PFSK-1 (cell line): ENCODE measurements around the gene RECQL5.

Experiments used
- FOXP2 ChIP-seq: optimal IDR thresholded peaks from 2 replicates; pipeline ENCODE3; 2011; ENCODE audit warnings: borderline replicate concordance, control low read depth, inconsistent platforms; ENCODE audit not compliant: insufficient read depth; ENCODE audit errors: extremely low read length, extremely low read depth
- POLR2AphosphoS5 ChIP-seq: IDR thresholded peaks from 2 replicates; pipeline ENCODE4 v1.6.1; 2012; ENCODE audit warnings: low read depth, mild to moderate bottlenecking, control low read depth, low read length, moderate library complexity
- SIN3A ChIP-seq: IDR thresholded peaks from 2 replicates; pipeline ENCODE4 v1.6.1; 2012; ENCODE audit warnings: mild to moderate bottlenecking, low read length, moderate library complexity, borderline replicate concordance; ENCODE audit not compliant: insufficient read depth
- TAF1 ChIP-seq: IDR thresholded peaks from 2 replicates; pipeline ENCODE4 v1.6.1; 2012; ENCODE audit warnings: low read length, control low read depth, borderline replicate concordance; ENCODE audit not compliant: insufficient read depth
- TF ChIP-seq, protein P1 (sequence below), 2 experiments: IDR thresholded peaks; 2 replicates each; pipeline versions ENCODE4 v1.6.1 to v1.8.0; 2011 to 2012; ENCODE audit warnings: low read depth in 2 of 2, low read length in 2 of 2, control low read depth in 1 of 2, inconsistent platforms in 1 of 2, mild to moderate bottlenecking in 1 of 2, moderate library complexity in 1 of 2; ENCODE audit not compliant: insufficient read depth in 1 of 2

The RECQL5 gene

DNA sequence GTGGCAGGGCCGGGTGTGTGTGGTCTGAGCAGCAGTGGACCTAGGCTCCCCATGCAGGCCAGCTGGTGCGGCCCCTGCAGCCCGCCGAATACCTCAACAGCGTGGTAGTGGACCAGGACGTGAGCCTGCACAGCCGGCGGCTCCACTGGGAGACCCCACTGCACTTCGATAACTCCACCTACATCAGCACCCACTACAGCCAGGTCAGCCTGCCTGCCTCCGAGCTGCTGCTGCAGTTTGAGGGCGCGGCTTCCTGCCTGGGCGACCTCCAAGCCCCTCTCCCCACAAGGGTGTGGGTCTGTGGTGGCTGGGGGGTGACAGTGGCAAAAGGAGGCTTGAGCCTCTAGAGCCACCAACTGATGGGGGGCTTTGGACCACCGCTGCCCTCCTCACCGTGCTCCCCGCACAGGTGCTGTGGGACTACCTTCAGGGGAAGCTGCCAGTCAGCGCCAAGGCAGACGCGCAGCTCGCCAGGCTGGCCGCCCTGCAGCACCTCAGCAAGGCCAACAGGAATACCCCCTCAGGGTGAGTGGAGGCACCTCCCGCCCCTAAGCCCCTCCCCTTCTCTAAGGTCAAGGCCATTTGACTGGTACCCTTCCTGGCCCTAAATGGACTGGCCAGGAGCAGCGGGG lies 42.1 kb downstream of the RECQL5 start:
- TF ChIP-seq POLR2AphosphoS5 (no peak), SIN3A (no peak), TAF1 (no peak), FOXP2 (no peak)
- TF ChIP-seq, protein P1, sequence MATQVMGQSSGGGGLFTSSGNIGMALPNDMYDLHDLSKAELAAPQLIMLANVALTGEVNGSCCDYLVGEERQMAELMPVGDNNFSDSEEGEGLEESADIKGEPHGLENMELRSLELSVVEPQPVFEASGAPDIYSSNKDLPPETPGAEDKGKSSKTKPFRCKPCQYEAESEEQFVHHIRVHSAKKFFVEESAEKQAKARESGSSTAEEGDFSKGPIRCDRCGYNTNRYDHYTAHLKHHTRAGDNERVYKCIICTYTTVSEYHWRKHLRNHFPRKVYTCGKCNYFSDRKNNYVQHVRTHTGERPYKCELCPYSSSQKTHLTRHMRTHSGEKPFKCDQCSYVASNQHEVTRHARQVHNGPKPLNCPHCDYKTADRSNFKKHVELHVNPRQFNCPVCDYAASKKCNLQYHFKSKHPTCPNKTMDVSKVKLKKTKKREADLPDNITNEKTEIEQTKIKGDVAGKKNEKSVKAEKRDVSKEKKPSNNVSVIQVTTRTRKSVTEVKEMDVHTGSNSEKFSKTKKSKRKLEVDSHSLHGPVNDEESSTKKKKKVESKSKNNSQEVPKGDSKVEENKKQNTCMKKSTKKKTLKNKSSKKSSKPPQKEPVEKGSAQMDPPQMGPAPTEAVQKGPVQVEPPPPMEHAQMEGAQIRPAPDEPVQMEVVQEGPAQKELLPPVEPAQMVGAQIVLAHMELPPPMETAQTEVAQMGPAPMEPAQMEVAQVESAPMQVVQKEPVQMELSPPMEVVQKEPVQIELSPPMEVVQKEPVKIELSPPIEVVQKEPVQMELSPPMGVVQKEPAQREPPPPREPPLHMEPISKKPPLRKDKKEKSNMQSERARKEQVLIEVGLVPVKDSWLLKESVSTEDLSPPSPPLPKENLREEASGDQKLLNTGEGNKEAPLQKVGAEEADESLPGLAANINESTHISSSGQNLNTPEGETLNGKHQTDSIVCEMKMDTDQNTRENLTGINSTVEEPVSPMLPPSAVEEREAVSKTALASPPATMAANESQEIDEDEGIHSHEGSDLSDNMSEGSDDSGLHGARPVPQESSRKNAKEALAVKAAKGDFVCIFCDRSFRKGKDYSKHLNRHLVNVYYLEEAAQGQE (IDR thresholded peaks at IDR 0.05; ENCODE audit: insufficient read depth in 1 of 2, low read depth in 2 of 2, low read length in 2 of 2) = no peak

DNA sequence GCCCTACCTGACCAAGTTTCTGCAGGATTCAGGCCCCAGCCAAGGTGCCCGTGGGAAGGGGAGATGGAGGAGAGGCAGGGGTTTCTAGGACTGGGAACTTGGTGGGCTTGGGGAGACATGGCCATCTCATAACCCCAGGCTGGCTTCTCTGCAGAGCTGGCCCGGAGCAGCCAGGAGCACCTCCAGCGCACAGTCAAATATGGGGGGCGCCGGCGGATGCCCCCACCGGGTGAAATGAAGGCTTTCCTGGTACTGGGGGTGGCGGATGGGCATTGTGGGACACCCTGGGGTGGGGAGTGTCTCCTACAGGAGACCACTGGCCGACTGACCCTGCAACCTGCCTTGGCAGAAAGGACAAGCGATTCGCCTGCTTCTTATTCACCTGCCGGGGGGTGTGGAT lies 42.9 kb downstream of the RECQL5 start:
- TF ChIP-seq FOXP2 (no peak), TAF1 (no peak), SIN3A (no peak), POLR2AphosphoS5 (no peak)
- TF ChIP-seq, protein P1 (IDR thresholded peaks at IDR 0.05; ENCODE audit: insufficient read depth in 1 of 2, low read depth in 2 of 2, low read length in 2 of 2) = no peak

DNA sequence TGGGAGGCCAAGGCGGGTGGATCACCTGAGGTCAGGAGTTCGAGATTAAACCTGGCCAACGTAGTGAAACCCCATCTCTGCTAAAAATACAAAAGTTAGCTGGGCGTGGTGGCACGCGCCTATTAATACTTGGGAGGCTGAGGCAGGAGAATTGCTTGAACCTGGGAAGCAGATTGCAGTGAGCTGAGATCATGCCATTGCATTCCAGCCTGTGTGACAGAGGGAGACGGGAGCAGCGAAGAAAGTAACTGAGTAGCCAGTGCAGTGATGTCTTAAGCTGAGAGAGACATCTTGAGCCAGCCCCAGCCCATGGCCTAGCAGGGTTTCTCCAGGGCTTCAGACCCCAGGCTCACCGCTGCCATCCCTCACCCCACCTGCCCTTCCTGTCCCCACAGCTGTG lies 43.6 kb downstream of the RECQL5 start:
- TF ChIP-seq, protein P1 (IDR thresholded peaks at IDR 0.05; ENCODE audit: insufficient read depth in 1 of 2, low read depth in 2 of 2, low read length in 2 of 2) = no peak
- TF ChIP-seq POLR2AphosphoS5 (no peak), FOXP2 (no peak), SIN3A (no peak), TAF1 (no peak)

DNA sequence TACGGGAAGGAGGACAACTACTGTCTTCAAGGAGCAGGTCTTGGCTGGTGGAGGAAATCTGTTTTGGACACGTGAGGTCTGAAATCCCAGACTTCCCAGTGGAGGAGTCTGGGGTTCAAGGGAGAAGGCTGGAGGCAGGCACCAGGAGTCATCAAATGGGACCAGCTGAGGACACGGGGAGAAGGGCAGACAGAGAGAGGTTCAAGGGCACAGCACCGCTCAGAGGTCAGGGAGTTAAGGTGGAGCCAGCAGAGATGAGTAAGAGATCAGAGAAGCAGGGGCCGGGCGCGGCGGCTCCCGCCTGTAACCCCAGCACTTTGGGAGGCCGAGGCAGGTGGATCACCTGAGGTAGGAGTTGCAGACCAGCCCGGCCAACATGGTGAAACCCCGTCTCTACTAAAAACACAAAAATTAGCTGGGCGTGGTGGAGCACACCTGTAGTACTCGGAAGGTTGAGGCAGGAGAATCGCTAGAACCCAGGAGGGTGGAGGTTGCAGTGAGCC lies 44.1 kb downstream of the RECQL5 start:
- TF ChIP-seq FOXP2 (no peak), TAF1 (no peak), SIN3A (no peak), POLR2AphosphoS5 (no peak)
- TF ChIP-seq, protein P1 (IDR thresholded peaks at IDR 0.05; ENCODE audit: insufficient read depth in 1 of 2, low read depth in 2 of 2, low read length in 2 of 2) = no peak

DNA sequence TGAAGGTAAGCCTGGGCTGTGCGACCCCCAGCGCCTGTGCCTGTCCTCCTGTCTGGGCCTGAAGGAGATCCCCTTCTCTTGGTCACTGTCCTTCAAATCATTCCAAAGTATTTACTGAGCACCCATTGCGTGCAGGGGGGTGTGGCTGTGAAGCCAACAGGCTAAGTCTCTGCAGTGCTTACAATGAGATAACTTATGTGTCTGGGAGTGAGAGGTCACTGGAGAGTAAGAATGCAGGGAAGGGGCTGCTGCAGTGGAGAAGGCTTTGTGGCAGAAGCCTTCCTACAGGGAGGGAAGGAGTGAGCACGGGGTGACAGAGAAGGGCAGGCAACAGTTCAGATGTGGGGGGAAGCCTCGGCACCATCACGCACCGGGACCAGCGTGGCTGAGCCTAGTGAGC lies 44.9 kb downstream of the RECQL5 start:
- TF ChIP-seq POLR2AphosphoS5 (no peak), SIN3A (no peak), TAF1 (no peak), FOXP2 (no peak)
- TF ChIP-seq, protein P1 (IDR thresholded peaks at IDR 0.05; ENCODE audit: insufficient read depth in 1 of 2, low read depth in 2 of 2, low read length in 2 of 2) = no peak
